Measurements from ENCODE around the gene ADAMTS12.

Gene ADAMTS12

GRCh38 chr5:33745101-33745770, 146.6 kb downstream of the ADAMTS12 start:
- DNase-seq = no peak

- no peak for DNase-seq
Measured at GRCh38 chr5:33743099-33743498, 148.7 kb downstream of the ADAMTS12 start.

GRCh38 chr5:33742181-33742580, 149.6 kb downstream of the ADAMTS12 start:
- no peak for DNase-seq

- no peak for DNase-seq
Measured at GRCh38 chr5:33738967-33739366, 152.8 kb downstream of the ADAMTS12 start.

- no peak for DNase-seq
Measured at GRCh38 chr5:33738097-33738496, 153.7 kb downstream of the ADAMTS12 start.

GRCh38 chr5:33737697-33738096, 154.1 kb downstream of the ADAMTS12 start:
- DNase-seq = no peak

GRCh38 chr5:33737284-33737683, 154.5 kb downstream of the ADAMTS12 start:
- DNase-seq = no peak

- no peak for DNase-seq
Measured at GRCh38 chr5:33736510-33736909, 155.3 kb downstream of the ADAMTS12 start.

- DNase-seq = no peak
Measured at GRCh38 chr5:33735072-33735471, 156.7 kb downstream of the ADAMTS12 start.

GRCh38 chr5:33734537-33734936, 157.3 kb downstream of the ADAMTS12 start:
- no peak for DNase-seq

- DNase-seq = no peak
Measured at GRCh38 chr5:33733225-33733624, 158.6 kb downstream of the ADAMTS12 start.

GRCh38 chr5:33726422-33727165, 165.2 kb downstream of the ADAMTS12 start:
- no peak for DNase-seq

- DNase-seq = no peak
Measured at GRCh38 chr5:33725806-33726205, 166.0 kb downstream of the ADAMTS12 start.

- no peak for DNase-seq
Measured at GRCh38 chr5:33721491-33722200, 170.1 kb downstream of the ADAMTS12 start.

- DNase-seq = no peak
Measured at GRCh38 chr5:33720176-33720575, 171.6 kb downstream of the ADAMTS12 start.

- no peak for DNase-seq
Measured at GRCh38 chr5:33719769-33720168, 172.0 kb downstream of the ADAMTS12 start.

GRCh38 chr5:33715661-33716060, 176.1 kb downstream of the ADAMTS12 start:
- no peak for DNase-seq

GRCh38 chr5:33713136-33713765, 178.5 kb downstream of the ADAMTS12 start:
- no peak for DNase-seq

- no peak for DNase-seq
Measured at GRCh38 chr5:33712664-33713063, 179.1 kb downstream of the ADAMTS12 start.

- DNase-seq = no peak
Measured at GRCh38 chr5:33711094-33711679, 180.6 kb downstream of the ADAMTS12 start.

- DNase-seq = no peak
Measured at GRCh38 chr5:33702867-33703266, 188.9 kb downstream of the ADAMTS12 start.

- no peak for DNase-seq
Measured at GRCh38 chr5:33701951-33702350, 189.8 kb downstream of the ADAMTS12 start.

- no peak for DNase-seq
Measured at GRCh38 chr5:33701251-33701650, 190.5 kb downstream of the ADAMTS12 start.
